K562 (cell line): Measurements from ENCODE around the gene LOC101059915.

Source experiments
- FOS ChIP-seq: IDR thresholded peaks from 3 replicates; pipeline ENCODE4 v1.6.1; 2011; ENCODE audit not compliant: insufficient read length; ENCODE audit errors: extremely low read depth
- FOXA3 ChIP-seq, 2 experiments: fragments of 450-650 bp in 1 of 2; sonication (generic) in 1 of 2; formaldehyde crosslinking; IDR thresholded peaks in 1 of 2; conservative IDR thresholded peaks in 1 of 2; 2 replicates each; pipeline versions ENCODE4 v1.4.0 to v1.8.0; 2020 to 2022; ENCODE audit warnings: mild to moderate bottlenecking in 2 of 2, missing genetic modification reagents in 1 of 2
- RBFOX2 ChIP-seq: fragments of 200-400 bp; formaldehyde crosslinking; IDR thresholded peaks from 2 replicates; pipeline ENCODE4 v1.6.1; 2017; ENCODE audit warnings: low read depth, mild to moderate bottlenecking, low read length, moderate library complexity
- RFX1 ChIP-seq: fragments of 450-650 bp; IDR thresholded peaks from 2 replicates; pipeline ENCODE4 v1.6.1; 2016; ENCODE audit warnings: mild to moderate bottlenecking, moderate library complexity
- TF ChIP-seq, protein P1 (sequence below): fragments of 450-650 bp; IDR thresholded peaks from 2 replicates; pipeline ENCODE4 v1.6.1; 2016; ENCODE audit warnings: mild to moderate bottlenecking, moderate library complexity

The LOC101059915 gene

DNA sequence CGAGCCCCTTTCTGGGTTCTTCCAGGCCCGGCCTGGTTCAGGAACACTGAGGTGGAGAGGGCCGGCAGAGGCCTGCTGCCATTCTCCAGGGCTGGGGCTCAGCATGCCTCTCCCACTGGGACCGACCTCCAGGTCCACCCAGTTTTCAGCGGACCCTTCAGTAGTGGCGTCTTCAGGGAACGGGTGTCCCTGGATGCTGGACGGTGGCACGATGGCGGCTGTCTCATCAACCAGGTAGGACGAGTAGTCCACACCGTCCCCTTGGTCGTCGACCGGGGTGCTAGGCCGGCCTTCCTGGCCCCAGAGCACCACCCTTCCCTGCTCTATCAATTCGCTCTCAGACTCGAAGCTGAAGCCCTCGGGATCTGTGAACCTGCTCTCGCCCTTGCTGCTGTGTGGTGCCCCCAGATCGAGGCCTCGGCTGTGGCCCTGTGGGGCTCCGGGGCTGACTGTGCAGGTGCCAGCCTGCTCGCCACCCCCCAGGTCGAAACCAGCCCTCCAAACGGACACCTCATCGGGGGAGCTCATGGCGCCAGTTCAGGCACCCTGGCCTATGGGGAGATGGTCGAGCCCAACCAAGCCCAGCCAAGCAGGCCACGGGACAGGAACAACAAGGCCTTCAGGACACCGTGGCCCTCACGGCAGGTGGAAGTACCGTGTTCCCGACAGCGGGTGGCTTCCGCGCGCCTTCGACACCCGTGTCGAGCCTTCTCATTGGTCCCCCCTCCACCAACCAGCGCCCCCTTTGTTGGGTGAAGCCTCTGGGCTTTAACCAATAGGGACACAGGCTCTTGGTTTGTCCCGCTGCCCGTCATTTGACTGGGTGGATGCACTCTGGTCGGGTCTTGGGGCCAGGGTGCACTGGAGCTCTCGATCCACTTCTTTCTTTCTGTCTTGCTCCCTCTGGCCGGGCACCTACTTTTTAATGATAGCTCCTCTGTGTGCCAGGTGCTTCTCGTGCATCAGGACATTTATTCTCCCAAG, 814 bp upstream of the LOC101059915 start (continued):
- TF ChIP-seq, protein P1, sequence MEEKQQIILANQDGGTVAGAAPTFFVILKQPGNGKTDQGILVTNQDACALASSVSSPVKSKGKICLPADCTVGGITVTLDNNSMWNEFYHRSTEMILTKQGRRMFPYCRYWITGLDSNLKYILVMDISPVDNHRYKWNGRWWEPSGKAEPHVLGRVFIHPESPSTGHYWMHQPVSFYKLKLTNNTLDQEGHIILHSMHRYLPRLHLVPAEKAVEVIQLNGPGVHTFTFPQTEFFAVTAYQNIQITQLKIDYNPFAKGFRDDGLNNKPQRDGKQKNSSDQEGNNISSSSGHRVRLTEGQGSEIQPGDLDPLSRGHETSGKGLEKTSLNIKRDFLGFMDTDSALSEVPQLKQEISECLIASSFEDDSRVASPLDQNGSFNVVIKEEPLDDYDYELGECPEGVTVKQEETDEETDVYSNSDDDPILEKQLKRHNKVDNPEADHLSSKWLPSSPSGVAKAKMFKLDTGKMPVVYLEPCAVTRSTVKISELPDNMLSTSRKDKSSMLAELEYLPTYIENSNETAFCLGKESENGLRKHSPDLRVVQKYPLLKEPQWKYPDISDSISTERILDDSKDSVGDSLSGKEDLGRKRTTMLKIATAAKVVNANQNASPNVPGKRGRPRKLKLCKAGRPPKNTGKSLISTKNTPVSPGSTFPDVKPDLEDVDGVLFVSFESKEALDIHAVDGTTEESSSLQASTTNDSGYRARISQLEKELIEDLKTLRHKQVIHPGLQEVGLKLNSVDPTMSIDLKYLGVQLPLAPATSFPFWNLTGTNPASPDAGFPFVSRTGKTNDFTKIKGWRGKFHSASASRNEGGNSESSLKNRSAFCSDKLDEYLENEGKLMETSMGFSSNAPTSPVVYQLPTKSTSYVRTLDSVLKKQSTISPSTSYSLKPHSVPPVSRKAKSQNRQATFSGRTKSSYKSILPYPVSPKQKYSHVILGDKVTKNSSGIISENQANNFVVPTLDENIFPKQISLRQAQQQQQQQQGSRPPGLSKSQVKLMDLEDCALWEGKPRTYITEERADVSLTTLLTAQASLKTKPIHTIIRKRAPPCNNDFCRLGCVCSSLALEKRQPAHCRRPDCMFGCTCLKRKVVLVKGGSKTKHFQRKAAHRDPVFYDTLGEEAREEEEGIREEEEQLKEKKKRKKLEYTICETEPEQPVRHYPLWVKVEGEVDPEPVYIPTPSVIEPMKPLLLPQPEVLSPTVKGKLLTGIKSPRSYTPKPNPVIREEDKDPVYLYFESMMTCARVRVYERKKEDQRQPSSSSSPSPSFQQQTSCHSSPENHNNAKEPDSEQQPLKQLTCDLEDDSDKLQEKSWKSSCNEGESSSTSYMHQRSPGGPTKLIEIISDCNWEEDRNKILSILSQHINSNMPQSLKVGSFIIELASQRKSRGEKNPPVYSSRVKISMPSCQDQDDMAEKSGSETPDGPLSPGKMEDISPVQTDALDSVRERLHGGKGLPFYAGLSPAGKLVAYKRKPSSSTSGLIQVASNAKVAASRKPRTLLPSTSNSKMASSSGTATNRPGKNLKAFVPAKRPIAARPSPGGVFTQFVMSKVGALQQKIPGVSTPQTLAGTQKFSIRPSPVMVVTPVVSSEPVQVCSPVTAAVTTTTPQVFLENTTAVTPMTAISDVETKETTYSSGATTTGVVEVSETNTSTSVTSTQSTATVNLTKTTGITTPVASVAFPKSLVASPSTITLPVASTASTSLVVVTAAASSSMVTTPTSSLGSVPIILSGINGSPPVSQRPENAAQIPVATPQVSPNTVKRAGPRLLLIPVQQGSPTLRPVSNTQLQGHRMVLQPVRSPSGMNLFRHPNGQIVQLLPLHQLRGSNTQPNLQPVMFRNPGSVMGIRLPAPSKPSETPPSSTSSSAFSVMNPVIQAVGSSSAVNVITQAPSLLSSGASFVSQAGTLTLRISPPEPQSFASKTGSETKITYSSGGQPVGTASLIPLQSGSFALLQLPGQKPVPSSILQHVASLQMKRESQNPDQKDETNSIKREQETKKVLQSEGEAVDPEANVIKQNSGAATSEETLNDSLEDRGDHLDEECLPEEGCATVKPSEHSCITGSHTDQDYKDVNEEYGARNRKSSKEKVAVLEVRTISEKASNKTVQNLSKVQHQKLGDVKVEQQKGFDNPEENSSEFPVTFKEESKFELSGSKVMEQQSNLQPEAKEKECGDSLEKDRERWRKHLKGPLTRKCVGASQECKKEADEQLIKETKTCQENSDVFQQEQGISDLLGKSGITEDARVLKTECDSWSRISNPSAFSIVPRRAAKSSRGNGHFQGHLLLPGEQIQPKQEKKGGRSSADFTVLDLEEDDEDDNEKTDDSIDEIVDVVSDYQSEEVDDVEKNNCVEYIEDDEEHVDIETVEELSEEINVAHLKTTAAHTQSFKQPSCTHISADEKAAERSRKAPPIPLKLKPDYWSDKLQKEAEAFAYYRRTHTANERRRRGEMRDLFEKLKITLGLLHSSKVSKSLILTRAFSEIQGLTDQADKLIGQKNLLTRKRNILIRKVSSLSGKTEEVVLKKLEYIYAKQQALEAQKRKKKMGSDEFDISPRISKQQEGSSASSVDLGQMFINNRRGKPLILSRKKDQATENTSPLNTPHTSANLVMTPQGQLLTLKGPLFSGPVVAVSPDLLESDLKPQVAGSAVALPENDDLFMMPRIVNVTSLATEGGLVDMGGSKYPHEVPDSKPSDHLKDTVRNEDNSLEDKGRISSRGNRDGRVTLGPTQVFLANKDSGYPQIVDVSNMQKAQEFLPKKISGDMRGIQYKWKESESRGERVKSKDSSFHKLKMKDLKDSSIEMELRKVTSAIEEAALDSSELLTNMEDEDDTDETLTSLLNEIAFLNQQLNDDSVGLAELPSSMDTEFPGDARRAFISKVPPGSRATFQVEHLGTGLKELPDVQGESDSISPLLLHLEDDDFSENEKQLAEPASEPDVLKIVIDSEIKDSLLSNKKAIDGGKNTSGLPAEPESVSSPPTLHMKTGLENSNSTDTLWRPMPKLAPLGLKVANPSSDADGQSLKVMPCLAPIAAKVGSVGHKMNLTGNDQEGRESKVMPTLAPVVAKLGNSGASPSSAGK = peak; percentile 79
- TF ChIP-seq FOS = peak; percentile 8
- TF ChIP-seq FOXA3 (CRISPR knock-in tag; conservative IDR thresholded peaks at IDR 0.05 in 1 of 2, IDR thresholded peaks at IDR 0.05 in 1 of 2) = no peak
- TF ChIP-seq RFX1 = no peak
- peak; percentile 35 for TF ChIP-seq RBFOX2
